GM19455 (cell line): ENCODE results near the gene NUP153.
A peak's percentile ranks its signal among the peaks of the same experiment; 100 is the strongest.
"Not testable (repeated sequence)": the region's sequence is repeated elsewhere in the genome, so short reads cannot be mapped to it uniquely, and the experiment has no call there.

Source experiments
- ATAC-seq: cut with Tn5 transposase; IDR thresholded peaks from one replicate; pipeline ENCODE4 v1.9.1; 2021; ENCODE audit not compliant: unreplicated experiment

NUP153 gene

DNA sequence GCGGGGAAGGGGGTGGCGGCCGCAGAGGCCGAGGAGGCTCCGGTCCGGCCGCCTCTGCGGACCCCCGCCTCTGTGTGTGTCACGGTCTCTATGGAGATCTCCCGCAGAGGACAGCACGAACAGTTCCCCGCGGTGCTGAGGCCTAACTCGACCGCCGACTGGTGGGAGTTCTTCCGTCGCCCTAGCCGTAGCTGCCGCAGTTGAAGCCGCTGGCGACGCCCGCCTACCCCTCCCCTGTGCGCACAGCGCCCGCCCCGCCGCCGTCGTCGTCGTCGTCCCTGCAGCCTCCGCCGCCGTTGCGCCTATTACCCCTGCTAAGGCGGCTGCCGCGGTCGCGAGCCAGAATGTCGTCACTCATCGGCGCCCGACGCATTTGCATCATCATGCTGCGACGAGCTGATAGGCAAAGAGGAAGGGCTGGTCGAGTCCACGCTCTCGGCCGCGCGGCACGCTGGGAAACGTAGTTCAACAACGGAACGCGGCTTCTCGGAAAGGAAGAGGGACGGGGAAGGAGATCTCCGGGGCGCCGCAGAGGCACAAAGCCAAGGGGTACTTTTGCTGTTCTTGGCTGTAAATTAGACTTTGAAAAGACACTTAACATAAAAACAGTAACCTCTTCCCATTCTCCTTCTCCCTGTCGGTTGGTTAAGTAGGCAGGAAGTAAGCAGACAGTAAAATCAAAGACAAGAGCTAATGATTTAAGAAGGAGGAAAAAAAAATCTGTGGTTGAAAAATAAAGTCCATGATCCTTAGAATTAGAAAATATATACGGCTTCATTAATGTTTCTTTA is at the start of gene NUP153:
Gene NUP153, minus strand, starts transcription at position 346 of the 791 bp plus-strand sequence. CDS start 538 bp downstream, outside the sequence.
- ATAC-seq, result peak; percentile 67

DNA sequence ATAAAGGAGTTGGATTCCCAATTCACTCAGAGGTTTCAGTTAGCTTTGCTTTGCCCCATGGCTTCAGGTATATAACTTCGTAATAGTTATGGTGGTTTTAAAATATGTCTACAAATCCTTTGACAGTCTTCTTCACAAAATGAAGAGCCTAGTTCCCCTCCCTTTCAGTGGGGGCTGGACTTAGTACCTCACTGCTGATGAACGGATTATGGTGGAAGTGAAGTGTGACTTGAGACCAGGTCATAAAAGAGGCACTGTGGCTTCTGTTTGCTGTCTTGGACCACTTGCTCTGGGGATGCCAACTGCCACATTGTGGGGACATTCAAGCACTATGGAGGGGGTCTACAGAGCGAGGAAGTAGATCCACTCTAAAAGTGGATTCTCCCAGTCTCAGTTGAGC is 47.5 kb upstream of the NUP153 start:
- ATAC-seq, result no peak

DNA sequence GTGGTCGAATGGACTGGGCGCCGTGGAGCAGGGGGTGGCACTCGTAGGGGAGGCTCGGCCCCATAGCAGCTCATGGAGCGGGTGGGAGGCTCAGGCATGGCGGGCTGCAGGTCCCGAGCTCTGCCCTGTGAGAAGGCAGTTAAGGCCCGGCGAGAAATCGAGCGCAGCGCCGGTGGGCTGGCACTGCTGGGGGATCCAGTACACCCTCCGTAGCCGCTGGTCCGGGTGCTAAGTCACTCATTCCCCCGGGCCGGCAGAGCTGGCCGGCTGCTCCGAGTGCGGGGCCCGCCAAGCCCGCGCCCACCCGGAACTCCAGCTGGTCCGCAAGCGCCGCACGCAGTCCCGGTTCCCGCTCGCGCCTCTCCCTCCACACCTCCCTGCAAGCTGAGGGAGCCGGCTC is 38.6 kb upstream of the NUP153 start:
- ATAC-seq, result not testable (repeated sequence)

DNA sequence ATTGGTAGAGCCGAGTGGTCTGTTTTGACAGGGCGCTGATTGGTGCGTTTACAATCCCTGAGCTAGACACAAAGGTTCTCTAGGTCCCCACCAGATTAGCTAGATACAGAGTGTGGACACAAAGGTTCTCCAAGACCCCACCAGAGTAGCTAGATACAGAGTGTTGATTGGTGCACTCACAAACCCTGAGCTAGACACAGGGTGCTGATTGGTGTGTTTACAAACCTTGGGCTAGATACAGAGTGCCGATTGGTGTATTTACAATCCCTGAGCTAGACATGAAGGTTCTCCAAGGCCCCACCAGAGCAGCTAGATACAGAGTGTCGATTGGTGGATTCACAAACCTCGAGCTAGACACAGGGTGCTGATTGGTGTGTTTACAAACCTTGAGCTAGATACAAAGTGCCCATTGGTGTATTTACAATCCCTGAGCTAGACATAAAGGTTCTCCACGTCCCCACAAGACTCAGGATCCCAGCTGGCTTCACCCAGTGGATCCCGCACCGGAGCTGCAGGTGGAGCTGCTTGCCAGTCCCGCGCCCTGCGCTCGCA is 38.1 kb upstream of the NUP153 start:
- ATAC-seq, result not testable (repeated sequence)

GRCh38 chr6:17744019-17744756 is 37.5 kb upstream of the NUP153 start:
- ATAC-seq, result no peak

DNA sequence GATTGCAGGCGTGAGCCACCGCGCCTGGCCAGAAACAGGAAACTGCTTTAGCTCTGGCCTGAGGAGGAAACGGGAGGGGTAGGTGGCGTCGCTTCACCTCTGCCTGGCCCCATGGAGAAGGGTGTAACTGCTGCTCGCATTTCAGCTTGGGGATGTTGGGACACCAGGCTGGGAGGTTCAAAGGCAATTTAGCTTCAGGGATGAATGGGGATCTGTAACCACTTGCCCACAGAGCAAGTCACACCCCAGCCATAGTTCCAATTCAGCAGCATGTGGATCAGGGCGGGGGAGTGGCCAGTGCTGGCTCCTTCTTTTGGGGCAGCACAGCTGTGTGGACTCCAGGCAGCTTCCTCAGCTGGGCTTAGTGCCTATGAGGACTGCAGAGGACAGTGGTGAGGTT is 34.8 kb upstream of the NUP153 start:
- ATAC-seq, result no peak

- no peak for ATAC-seq
These were observed 34.0 kb upstream of the NUP153 start for GRCh38 chr6:17740559-17741220.

- no peak for ATAC-seq
These were observed 31.1 kb upstream of the NUP153 start for GRCh38 chr6:17737704-17738252.

GRCh38 chr6:17735311-17735710 is 28.6 kb upstream of the NUP153 start:
- ATAC-seq, result not testable (repeated sequence)

- no peak for ATAC-seq
These were observed 23.5 kb upstream of the NUP153 start for GRCh38 chr6:17730078-17730704.

DNA sequence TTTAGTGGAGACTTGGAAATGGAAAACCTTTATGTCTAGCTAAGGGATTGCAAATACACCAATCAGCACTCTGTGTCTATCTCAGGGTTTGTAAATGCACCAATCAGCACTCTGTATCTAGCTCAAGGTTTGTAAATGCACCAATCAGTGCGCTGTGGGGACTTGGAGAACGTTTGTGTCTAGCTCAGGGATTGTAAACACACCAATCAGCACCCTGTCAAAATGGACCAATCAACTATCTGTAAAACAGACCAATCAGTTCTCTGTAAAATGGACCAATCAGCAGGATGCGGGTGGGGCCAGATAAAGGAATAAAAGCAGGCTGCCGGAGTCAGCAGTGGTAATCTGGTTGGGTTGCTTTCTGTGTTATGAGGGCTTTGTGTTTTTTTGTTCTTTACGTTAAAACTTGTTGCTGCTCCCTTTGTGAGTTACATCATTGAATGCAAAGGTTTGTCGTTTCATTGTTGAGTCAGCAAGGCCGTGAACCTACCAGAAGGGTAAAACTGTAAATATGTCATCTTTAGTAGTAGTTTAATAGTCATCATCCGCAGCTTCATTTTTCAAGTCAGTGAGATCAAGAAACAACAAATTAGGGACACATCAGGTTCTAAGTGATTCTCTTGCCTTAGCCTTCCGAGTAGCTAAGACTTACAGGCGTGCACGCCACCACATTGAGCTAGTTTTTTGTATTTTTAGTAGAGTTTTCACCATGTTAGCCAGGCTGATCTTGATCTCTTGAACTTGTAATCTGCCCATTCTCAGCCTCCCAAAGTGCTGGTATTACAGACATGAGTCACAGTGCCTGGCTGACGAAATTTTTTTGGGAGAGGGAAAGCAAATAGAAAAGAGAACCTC is 22.7 kb upstream of the NUP153 start:
- ATAC-seq, result no peak

DNA sequence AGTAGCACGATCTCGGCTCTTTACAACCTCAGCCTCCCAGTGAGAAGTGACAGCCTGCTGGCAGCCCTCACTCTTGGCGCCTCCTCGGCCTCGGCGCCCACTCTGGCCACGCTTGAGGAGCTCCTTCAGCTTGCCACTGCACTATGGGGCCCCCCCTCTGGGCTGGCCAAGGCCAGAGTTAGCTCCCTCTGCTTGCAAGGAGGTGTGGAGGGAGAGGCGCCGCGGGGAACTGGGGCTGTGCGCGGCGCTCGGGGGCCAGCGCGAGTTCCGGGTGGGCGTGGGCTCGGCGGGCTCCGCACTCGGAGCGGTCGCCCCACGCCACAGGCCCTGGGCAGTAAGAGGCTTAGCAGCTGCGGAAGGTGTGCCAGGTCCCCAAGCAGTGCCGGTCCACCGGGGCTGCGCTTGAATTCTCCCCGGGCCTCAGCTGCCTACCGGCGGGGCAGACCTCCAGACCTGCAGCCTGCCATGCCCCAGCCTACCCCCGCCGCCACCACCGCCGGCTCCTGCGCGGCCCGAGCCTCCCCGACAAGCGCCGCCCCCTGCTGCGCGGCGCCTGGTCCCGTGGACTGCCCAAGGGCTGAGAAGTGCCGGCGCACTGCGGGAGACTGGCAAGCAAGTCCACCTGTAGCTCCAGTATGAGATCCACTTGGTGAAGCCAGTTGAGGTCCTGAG is 22.0 kb upstream of the NUP153 start:
- ATAC-seq, result no peak

GRCh38 chr6:17725083-17725482 is 18.4 kb upstream of the NUP153 start:
- ATAC-seq, result no peak

DNA sequence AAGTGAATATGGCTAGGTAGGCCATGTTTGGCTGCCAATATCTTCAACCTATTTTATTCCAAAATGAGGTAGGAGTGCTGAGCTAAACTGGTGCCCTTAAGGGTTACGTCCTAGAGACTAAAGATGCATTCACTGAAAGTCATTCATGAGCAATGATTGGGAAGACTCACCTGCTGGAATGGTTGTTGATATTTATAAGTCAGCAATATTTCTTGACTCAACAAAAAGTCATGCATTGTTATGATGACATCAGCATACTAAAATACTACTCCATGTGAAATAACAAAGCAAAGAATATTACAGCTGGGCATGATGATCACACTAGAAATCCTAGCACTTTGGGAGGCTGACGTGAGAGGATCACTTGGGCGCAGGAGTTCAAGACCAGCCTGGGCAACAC is 17.6 kb upstream of the NUP153 start:
- ATAC-seq, result no peak

DNA sequence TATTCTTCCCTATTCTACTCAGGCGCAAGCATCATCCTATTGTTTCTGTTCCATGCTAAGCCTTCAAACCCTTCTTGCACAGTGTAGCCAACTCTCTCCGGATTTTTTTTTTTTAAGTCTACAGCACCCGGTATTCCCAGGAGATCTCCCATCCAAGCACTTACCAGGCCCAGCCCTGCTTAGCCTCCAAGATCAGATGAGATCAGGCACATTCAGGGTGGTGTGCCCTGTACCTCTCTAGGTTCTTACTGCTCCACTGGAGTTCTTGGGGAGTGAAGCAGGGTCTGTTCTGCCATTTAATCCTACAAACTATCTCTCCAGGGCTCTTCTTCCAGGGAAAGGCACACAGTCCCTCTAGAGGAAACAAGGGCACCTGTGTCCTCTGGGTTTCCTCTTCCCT is 14.9 kb upstream of the NUP153 start:
- no peak for ATAC-seq

- ATAC-seq, result no peak
These were observed 12.8 kb upstream of the NUP153 start for GRCh38 chr6:17719323-17720041.

DNA sequence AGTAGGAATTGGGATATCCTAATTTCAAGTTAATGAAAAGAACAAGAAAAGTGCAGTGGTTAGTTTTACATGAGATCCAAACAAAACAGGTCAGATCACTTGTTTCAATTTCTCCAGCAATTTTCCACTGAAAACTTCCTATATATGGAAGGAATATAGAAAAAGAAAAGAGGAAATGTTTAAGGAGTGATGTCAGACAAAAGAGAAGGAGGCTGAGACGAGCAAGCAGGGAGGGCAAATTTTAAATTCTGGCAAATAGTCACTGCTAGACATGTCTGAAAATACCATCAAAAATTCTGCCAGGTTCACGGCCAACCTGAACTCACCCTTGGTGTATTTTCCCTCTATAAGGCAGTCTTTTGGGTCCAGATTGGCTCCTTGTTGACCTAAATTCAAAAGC is 9.5 kb upstream of the NUP153 start:
- ATAC-seq, result no peak
